Sigmoid colon (tissue), 3 donors: ENCODE data around the gene LCMT1.

ENCODE experiments used
- POLR2A ChIP-seq, 2 donors: fragments of 450-650 bp; IDR thresholded peaks; one replicate each; pipeline ENCODE4 v1.6.1; 2016; ENCODE audit warnings: antibody characterized with exemption in 2 of 2, mild to moderate bottlenecking in 2 of 2, moderate library complexity in 2 of 2
- TF ChIP-seq, protein P1 (sequence below), 4 experiments: fragments of 450-650 bp in 3 of 4; fragments of 200-600 bp in 1 of 4; IDR thresholded peaks; one replicate each; pipeline ENCODE4 v1.5.1; 2016 to 2019; ENCODE audit warnings: antibody characterized with exemption in 4 of 4, mild to moderate bottlenecking in 3 of 4, moderate library complexity in 2 of 4

DNA sequence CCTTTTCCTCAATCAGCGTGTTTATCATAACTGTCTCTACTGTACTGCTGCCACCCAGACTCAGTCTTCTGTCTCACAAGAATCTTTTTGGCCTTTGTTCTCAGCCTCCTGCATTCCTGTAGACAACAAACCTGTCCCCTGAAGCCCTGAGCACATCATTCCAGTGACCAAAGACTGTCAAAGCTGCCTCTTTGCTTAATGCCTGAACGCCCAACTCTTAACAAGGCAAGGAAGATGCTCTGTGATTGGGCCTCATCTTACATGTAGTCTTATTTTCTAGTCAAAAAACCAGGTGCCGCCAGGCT lies 75.9 kb downstream of the LCMT1 start:
- no peak for TF ChIP-seq POLR2A (IDR thresholded peaks at IDR 0.05)
- TF ChIP-seq, protein P1, sequence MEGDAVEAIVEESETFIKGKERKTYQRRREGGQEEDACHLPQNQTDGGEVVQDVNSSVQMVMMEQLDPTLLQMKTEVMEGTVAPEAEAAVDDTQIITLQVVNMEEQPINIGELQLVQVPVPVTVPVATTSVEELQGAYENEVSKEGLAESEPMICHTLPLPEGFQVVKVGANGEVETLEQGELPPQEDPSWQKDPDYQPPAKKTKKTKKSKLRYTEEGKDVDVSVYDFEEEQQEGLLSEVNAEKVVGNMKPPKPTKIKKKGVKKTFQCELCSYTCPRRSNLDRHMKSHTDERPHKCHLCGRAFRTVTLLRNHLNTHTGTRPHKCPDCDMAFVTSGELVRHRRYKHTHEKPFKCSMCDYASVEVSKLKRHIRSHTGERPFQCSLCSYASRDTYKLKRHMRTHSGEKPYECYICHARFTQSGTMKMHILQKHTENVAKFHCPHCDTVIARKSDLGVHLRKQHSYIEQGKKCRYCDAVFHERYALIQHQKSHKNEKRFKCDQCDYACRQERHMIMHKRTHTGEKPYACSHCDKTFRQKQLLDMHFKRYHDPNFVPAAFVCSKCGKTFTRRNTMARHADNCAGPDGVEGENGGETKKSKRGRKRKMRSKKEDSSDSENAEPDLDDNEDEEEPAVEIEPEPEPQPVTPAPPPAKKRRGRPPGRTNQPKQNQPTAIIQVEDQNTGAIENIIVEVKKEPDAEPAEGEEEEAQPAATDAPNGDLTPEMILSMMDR (IDR thresholded peaks at IDR 0.05) = no peak
